Muscle layer of duodenum (tissue), 2 donors: Measurements from ENCODE around the gene ATG10.
"Not testable (repeated sequence)": the region's sequence is repeated elsewhere in the genome, so short reads cannot be mapped to it uniquely, and the experiment has no call there.

Experiments
- H3K27ac ChIP-seq: one replicate; pipeline ENCODE4 v1.7.0; 2013; ENCODE audit warnings: mild to moderate bottlenecking, low read length
- H3K27me3 ChIP-seq: one replicate; pipeline ENCODE4 v1.7.0; 2013; ENCODE audit warnings: low read depth, mild to moderate bottlenecking, control low read depth, low read length
- H3K36me3 ChIP-seq, 2 donors: one replicate each; pipeline ENCODE4 v1.7.0; 2013; ENCODE audit warnings: low read length in 2 of 2, control low read depth in 1 of 2, mild to moderate bottlenecking in 1 of 2; ENCODE audit not compliant: insufficient read depth in 2 of 2, control insufficient read depth in 1 of 2
- H3K4me1 ChIP-seq, 2 donors: one replicate each; pipeline ENCODE4 v1.7.0; 2013; ENCODE audit warnings: low read length in 2 of 2, mild to moderate bottlenecking in 2 of 2, control low read depth in 1 of 2, moderate library complexity in 1 of 2; ENCODE audit not compliant: insufficient read depth in 2 of 2, control insufficient read depth in 1 of 2
- H3K4me3 ChIP-seq, 2 donors: one replicate each; pipeline ENCODE4 v1.7.0; 2013; ENCODE audit warnings: low read length in 2 of 2, low read depth in 1 of 2, mild to moderate bottlenecking in 1 of 2
- H3K9me3 ChIP-seq, 2 donors: one replicate each; pipeline ENCODE4 v1.7.0; 2013; ENCODE audit warnings: low read length in 2 of 2, control low read depth in 1 of 2, mild to moderate bottlenecking in 1 of 2; ENCODE audit not compliant: control insufficient read depth in 1 of 2
- donor health status: healthy.

Gene ATG10

GRCh38 chr5:82100303-82101077, 128.7 kb downstream of the ATG10 start:
- H3K4me1 ChIP-seq, result no peaks in the 10 kb centered on the region
- H3K4me3 ChIP-seq, result no peak overlapping the region
- no peaks in the 10 kb centered on the region for H3K9me3 ChIP-seq
- no peaks in the 10 kb centered on the region for H3K36me3 ChIP-seq
- no peak overlapping the region for H3K27ac ChIP-seq
- H3K27me3 ChIP-seq, result no peaks in the 10 kb centered on the region

GRCh38 chr5:82104872-82105271, 133.0 kb downstream of the ATG10 start:
- H3K4me3 ChIP-seq, result no peak overlapping the region
- peaks cover 0 to 9% of the 10 kb centered on the region in 2 donors for H3K4me1 ChIP-seq
- H3K36me3 ChIP-seq, result no peaks in the 10 kb centered on the region
- H3K27ac ChIP-seq, result no peak overlapping the region
- no peaks in the 10 kb centered on the region for H3K27me3 ChIP-seq
- no peaks in the 10 kb centered on the region for H3K9me3 ChIP-seq

GRCh38 chr5:82105457-82105856, 133.6 kb downstream of the ATG10 start:
- Histone ChIP-seq H3K27me3 (no peaks in the 10 kb centered on the region), H3K27ac (no peak overlapping the region), H3K4me1 (peaks cover 0 to 9% of the 10 kb centered on the region in 2 donors), H3K36me3 (no peaks in the 10 kb centered on the region), H3K9me3 (no peaks in the 10 kb centered on the region), H3K4me3 (no peak overlapping the region)

DNA sequence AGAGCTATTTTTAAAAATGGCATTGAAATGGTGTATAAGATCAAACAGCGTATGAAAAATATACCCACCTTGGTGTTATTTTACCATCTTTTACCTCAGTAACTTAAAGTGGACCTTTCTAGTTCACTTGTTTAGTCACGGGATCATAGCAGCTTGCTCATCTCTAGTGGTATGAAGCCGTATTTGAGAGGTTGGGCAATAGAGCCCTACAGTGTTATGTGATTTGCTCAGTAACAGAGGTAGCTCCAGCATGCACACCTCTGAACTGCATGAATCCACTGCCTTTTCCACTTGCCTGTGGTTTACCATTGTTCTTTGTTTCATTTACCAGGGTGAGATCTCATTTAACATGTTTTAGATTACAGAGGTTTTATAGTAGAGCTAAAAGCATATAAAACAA, 134.4 kb downstream of the ATG10 start:
- H3K36me3 ChIP-seq, result no peaks in the 10 kb centered on the region
- no peaks in the 10 kb centered on the region for H3K27me3 ChIP-seq
- H3K9me3 ChIP-seq, result no peaks in the 10 kb centered on the region
- no peak overlapping the region for H3K4me3 ChIP-seq
- no peak overlapping the region for H3K27ac ChIP-seq
- peaks cover 0 to 9% of the 10 kb centered on the region in 2 donors for H3K4me1 ChIP-seq

- Histone ChIP-seq H3K9me3 (no peaks in the 10 kb centered on the region), H3K36me3 (no peaks in the 10 kb centered on the region), H3K4me1 (peaks cover 0 to 9% of the 10 kb centered on the region in 2 donors), H3K27me3 (no peaks in the 10 kb centered on the region), H3K27ac (no peak overlapping the region), H3K4me3 (no peak overlapping the region)
Measured at GRCh38 chr5:82106756-82107155, 134.9 kb downstream of the ATG10 start.

- Histone ChIP-seq H3K27ac (no peak overlapping the region), H3K4me1 (peaks cover 0 to 9% of the 10 kb centered on the region in 2 donors), H3K4me3 (no peak overlapping the region), H3K9me3 (no peaks in the 10 kb centered on the region), H3K27me3 (no peaks in the 10 kb centered on the region), H3K36me3 (no peaks in the 10 kb centered on the region)
Measured at GRCh38 chr5:82107267-82107666, 135.4 kb downstream of the ATG10 start.

GRCh38 chr5:82109013-82109412, 137.2 kb downstream of the ATG10 start:
- no peaks in the 10 kb centered on the region for H3K36me3 ChIP-seq
- no peak overlapping the region for H3K27ac ChIP-seq

GRCh38 chr5:82109915-82110314, 138.1 kb downstream of the ATG10 start:
- not testable (repeated sequence) for H3K27ac ChIP-seq, H3K27me3 ChIP-seq, H3K4me1 ChIP-seq, H3K36me3 ChIP-seq, H3K9me3 ChIP-seq, H3K4me3 ChIP-seq

More at GRCh38 chr5:82109013-82109412, 137.2 kb downstream of the ATG10 start:
- H3K9me3 ChIP-seq, result no peaks in the 10 kb centered on the region
- H3K4me3 ChIP-seq, result no peak overlapping the region
- peaks cover 0 to 9% of the 10 kb centered on the region in 2 donors for H3K4me1 ChIP-seq
- no peaks in the 10 kb centered on the region for H3K27me3 ChIP-seq

DNA sequence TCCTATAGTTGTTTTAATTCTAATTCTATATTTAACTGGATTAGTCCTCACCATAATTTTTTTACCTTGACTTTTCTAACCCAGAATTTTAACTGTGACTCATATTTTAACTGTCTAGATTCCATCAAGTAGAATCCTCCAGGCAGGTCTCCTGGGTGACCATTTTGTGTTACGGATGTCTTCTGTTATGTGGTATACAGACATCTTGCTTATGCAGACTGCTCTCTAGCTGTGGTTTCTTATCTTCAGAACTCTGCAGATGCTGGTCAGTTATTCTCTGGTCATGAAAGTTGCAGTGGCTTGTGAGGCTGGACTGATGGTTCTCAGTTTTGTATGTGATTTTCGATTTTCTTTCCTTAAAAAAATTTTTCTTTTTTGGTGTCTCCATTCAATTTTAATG, 139.4 kb downstream of the ATG10 start:
- no peaks in the 10 kb centered on the region for H3K9me3 ChIP-seq
- no peak overlapping the region for H3K27ac ChIP-seq
- no peaks in the 10 kb centered on the region for H3K36me3 ChIP-seq
- no peak overlapping the region for H3K4me3 ChIP-seq
- no peaks in the 10 kb centered on the region for H3K27me3 ChIP-seq
- peaks cover 0 to 8% of the 10 kb centered on the region in 2 donors for H3K4me1 ChIP-seq

DNA sequence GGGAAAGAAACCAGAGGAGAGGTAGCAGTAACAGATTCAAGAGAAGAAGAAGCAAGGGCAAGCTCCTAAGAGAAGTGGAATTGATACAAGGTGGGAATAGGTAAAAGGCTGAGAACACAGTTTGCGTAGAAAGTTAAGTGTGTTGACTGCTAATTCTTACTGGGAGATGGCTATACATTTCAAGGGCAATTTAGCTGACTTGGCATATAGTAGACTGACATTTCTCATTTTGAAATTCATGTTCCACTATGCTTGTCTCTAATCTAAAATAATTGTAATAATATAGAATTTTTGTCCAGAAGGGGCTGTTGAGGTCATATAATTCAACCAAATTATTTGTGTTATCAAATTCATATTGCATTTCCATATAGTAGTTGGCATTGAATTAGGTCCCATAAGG, 144.0 kb downstream of the ATG10 start:
- H3K27me3 ChIP-seq, result no peaks in the 10 kb centered on the region
- H3K27ac ChIP-seq, result no peak overlapping the region
- no peaks in the 10 kb centered on the region for H3K9me3 ChIP-seq
- H3K4me1 ChIP-seq, result no peaks in the 10 kb centered on the region
- no peaks in the 10 kb centered on the region for H3K36me3 ChIP-seq
- H3K4me3 ChIP-seq, result no peak overlapping the region

DNA sequence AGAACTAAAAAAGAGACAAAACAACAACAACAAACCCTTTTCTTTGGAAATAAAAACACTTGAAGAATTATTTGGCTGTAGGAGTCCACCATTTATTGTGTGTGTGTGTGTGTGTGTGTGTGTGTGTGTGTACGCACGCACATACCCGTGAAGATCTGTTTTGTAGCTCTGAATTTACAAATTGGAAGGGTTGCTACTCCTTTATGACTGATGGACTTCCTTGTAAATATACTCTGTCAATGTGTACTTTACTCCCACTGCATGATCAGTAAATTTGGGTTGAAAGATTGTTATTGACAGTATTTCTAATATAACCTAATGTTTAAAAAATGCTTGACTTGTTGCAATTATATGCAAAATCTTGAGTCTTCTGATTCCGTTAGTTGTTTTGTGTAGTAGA, 148.1 kb downstream of the ATG10 start:
- no peak overlapping the region for H3K4me3 ChIP-seq
- no peaks in the 10 kb centered on the region for H3K36me3 ChIP-seq
- H3K27me3 ChIP-seq, result no peaks in the 10 kb centered on the region

GRCh38 chr5:82129723-82130285, 158.0 kb downstream of the ATG10 start:
- Histone ChIP-seq H3K9me3 (peaks cover 0 to 4% of the 10 kb centered on the region in 2 donors), H3K36me3 (no peaks in the 10 kb centered on the region), H3K4me3 (no peak overlapping the region), H3K27me3 (no peaks in the 10 kb centered on the region), H3K27ac (no peak overlapping the region), H3K4me1 (no peaks in the 10 kb centered on the region)

More for the DNA sequence above, 148.1 kb downstream of the ATG10 start:
- no peaks in the 10 kb centered on the region for H3K9me3 ChIP-seq
- H3K4me1 ChIP-seq, result no peaks in the 10 kb centered on the region
- H3K27ac ChIP-seq, result no peak overlapping the region
